ENCODE data around the gene C2orf68. TPM values are rescaled to one million over a fixed set of nuclear protein-coding genes. Genes with fewer than 3 reads are reported as not detected.

The C2orf68 gene
- total and polyA plus RNA-seq, 2 of the 13 experiments (the other 11 are each of a cell fraction or from before 2014, with no cell fraction given): 47.1 to 77.4 TPM

GRCh38 chr2:85621338-85621737 lies 9.5 kb upstream of the C2orf68 start (continued):
- TF ChIP-seq TEAD3 (CRISPR knock-in tag; optimal IDR thresholded peaks at IDR 0.05; ENCODE audit: borderline replicate concordance) (peak; percentile 10), FOXP1 (IDR thresholded peaks at IDR 0.05) (no peak), FOXP1 (CRISPR knock-in tag; IDR thresholded peaks at IDR 0.05) (peak; percentile 57), FOXO1 (CRISPR knock-in tag; IDR thresholded peaks at IDR 0.05) (peak; percentile 18; the same call in 1 of the 2 replicates), ARID5B (CRISPR knock-in tag; IDR thresholded peaks at IDR 0.05) (peak; percentile 49; the same call in 1 of the 2 replicates), ZNF292 (CRISPR knock-in tag; IDR thresholded peaks at IDR 0.05; ENCODE audit: borderline replicate concordance, low read depth) (no peak), ATAD3A (CRISPR knock-in tag; IDR thresholded peaks at IDR 0.05) (no peak), KDM2A (CRISPR knock-in tag; IDR thresholded peaks at IDR 0.05; ENCODE audit: borderline replicate concordance, low read depth) (no peak), ATRX (CRISPR knock-in tag; IDR thresholded peaks at IDR 0.05; ENCODE audit: borderline replicate concordance) (no peak), PAXIP1 (CRISPR knock-in tag; conservative IDR thresholded peaks at IDR 0.05) (peak; percentile 80), PRDM15 (CRISPR knock-in tag; IDR thresholded peaks at IDR 0.05) (no peak), SAP130 (CRISPR knock-in tag; IDR thresholded peaks at IDR 0.05; ENCODE audit: low read depth) (peak; percentile 47), ZNF441 (CRISPR knock-in tag; IDR thresholded peaks at IDR 0.05; ENCODE audit: borderline replicate concordance) (0 out of 2 replicates have a peak, but pooled peaks have one; percentile 31), GATAD2A (CRISPR knock-in tag; IDR thresholded peaks at IDR 0.05) (peak; percentile 60), MED1 (CRISPR knock-in tag; IDR thresholded peaks at IDR 0.05) (peak; percentile 42; the same call in 1 of the 2 replicates), PHF5A (CRISPR knock-in tag; IDR thresholded peaks at IDR 0.05; ENCODE audit: low read depth, unreplicated experiment) (no peak), ZNF75D (CRISPR knock-in tag; IDR thresholded peaks at IDR 0.05; ENCODE audit: borderline replicate concordance) (no peak), ZNF773 (CRISPR knock-in tag; IDR thresholded peaks at IDR 0.05; ENCODE audit: borderline replicate concordance) (no peak), PBX2 (CRISPR knock-in tag; IDR thresholded peaks at IDR 0.05) (0 out of 2 replicates have a peak, but pooled peaks have one; percentile 22)
